PC-3 (cell line): Measurements from ENCODE around the gene NCMAP.

Source experiments
- EZH2 ChIP-seq: fragments of 300-600 bp; sonication (generic); IDR thresholded peaks from one replicate; pipeline ENCODE4 v1.6.1; 2017; ENCODE audit warnings: antibody characterized with exemption, mild to moderate bottlenecking, low read length; ENCODE audit not compliant: unreplicated experiment
- EZH2phosphoT487 ChIP-seq: fragments of 300-600 bp; sonication (generic); IDR thresholded peaks from 2 replicates; pipeline ENCODE4 v1.6.1; 2018; ENCODE audit warnings: mild to moderate bottlenecking, antibody characterized with exemption, low read length, borderline replicate concordance
- TF ChIP-seq, protein P1 (sequence below): fragments of 300-600 bp; sonication (generic); conservative IDR thresholded peaks from 2 replicates; pipeline ENCODE4 v1.5.1; 2017; ENCODE audit warnings: antibody characterized with exemption, low read depth, mild to moderate bottlenecking, low read length

DNA sequence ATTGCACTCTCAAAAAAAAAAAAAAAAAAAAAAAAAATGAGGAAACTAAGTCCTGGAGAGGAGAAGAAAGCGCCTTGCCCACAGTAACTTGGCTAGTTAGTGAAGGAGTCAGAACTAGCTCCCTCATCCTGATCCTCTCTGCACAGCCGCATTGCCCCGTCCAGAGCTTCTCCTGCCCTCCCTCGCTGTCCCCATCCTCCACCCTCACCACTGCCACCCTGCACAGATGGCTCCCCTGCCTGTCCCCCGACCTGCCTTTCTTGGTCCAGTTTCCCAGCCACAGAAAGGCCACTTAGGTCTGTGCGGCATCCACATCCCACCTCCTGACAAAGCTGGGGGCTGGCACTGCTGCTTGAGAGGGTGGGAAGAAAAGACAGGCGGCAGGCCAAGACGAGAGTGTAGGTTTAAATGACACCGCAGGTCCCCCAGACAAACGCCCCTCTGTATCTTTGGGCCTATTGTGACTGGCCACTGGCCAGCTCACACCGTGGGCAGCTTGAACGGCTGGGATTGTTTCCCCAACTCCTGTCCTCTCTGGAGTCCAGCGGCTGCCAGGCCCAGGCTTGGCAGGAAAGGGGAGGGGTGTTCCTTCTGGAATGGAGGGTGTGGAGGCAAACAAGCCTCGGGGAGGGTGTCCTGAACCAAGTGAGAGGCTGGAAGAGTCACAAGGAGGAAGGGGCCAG, 20.2 kb downstream of the NCMAP start:
- TF ChIP-seq, protein P1, sequence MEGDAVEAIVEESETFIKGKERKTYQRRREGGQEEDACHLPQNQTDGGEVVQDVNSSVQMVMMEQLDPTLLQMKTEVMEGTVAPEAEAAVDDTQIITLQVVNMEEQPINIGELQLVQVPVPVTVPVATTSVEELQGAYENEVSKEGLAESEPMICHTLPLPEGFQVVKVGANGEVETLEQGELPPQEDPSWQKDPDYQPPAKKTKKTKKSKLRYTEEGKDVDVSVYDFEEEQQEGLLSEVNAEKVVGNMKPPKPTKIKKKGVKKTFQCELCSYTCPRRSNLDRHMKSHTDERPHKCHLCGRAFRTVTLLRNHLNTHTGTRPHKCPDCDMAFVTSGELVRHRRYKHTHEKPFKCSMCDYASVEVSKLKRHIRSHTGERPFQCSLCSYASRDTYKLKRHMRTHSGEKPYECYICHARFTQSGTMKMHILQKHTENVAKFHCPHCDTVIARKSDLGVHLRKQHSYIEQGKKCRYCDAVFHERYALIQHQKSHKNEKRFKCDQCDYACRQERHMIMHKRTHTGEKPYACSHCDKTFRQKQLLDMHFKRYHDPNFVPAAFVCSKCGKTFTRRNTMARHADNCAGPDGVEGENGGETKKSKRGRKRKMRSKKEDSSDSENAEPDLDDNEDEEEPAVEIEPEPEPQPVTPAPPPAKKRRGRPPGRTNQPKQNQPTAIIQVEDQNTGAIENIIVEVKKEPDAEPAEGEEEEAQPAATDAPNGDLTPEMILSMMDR: no peak
- no peak for TF ChIP-seq EZH2
- no peak for TF ChIP-seq EZH2phosphoT487
